ENCODE measurements around the gene EHD1.

Gene EHD1

GRCh38 chr11:64898541-64898940 is 20.1 kb upstream of the EHD1 start:
- Mint-ChIP-seq H3K36me3 (peaks cover 57% of the 10 kb centered on the region), H3K4me1 (peaks cover 15% of the 10 kb centered on the region), H3K27ac (peak overlapping the region; percentile 40), H3K4me3 (no peak overlapping the region), H3K9me3 (no peaks in the 10 kb centered on the region)
- no peak for DNase-seq (ENCODE audit: low spot score in 2 of 2)
- no peak for ATAC-seq

DNA sequence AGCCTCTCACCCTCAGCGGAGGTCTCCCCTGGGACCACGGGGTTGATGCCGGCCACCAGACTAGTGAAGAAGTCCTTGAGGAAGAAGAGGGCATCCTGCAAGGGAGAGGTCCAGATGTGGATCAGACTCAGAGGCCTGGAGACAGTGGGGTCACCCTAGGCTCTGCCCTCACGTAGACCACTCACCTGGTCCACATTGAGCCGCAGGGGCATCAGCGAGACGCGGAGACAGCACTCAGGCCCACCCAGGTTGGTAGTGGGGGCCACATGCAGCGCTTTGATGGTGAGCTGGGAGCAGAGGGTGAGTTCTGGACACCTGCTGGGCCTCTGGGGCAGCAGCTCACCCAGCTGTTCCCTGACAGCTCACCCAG is 19.6 kb upstream of the EHD1 start:
- H3K36me3 Mint-ChIP-seq: peaks cover 57% of the 10 kb centered on the region
- H3K4me1 Mint-ChIP-seq: peaks cover 15% of the 10 kb centered on the region
- no peak for ATAC-seq
- no peak for DNase-seq (ENCODE audit: low spot score in 2 of 2)
- no peaks in the 10 kb centered on the region for H3K9me3 Mint-ChIP-seq
- H3K27ac Mint-ChIP-seq: peak overlapping the region; percentile 40
- no peak overlapping the region for H3K4me3 Mint-ChIP-seq

DNA sequence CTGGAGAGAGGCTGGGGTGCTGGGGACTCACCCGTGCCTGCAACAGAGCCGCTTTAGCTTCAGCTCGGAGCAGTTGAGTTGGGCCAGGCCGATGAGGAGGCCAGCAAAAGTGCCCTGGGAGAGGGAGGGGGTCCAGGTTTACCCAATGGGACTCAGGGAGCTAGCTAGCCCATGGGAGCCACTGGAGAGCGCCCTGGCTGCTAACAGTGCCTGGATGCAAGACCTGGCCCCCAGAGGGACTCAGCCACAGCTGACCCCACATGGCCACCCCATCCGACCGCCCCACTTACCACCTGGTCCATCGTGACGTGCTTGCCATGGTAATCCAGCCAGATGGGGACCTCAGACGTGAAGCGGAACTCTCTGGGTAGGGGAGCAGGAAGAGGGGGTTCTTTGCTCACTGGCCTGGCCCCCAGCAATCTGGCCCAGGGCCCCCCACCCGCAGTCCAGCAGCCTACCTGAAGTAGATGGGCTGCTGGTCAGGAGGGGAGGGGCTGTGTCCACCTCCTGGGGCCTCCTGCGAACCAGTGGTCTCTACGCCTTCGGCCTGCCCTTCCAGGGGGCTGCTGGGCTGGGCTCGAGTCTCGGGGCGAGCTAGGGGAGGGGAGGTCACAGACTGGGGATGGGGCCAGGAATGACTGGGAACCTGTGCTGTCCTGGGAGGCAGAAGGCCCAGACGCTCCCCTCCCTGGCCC is 19.1 kb upstream of the EHD1 start:
- H3K9me3 Mint-ChIP-seq: no peaks in the 10 kb centered on the region
- H3K27ac Mint-ChIP-seq: peak overlapping the region; percentile 45
- H3K36me3 Mint-ChIP-seq: peaks cover 57% of the 10 kb centered on the region
- H3K4me1 Mint-ChIP-seq: peaks cover 15% of the 10 kb centered on the region
- DNase-seq (ENCODE audit: low spot score in 2 of 2) (no peak), ATAC-seq (no peak)
- no peak overlapping the region for H3K4me3 Mint-ChIP-seq

DNA sequence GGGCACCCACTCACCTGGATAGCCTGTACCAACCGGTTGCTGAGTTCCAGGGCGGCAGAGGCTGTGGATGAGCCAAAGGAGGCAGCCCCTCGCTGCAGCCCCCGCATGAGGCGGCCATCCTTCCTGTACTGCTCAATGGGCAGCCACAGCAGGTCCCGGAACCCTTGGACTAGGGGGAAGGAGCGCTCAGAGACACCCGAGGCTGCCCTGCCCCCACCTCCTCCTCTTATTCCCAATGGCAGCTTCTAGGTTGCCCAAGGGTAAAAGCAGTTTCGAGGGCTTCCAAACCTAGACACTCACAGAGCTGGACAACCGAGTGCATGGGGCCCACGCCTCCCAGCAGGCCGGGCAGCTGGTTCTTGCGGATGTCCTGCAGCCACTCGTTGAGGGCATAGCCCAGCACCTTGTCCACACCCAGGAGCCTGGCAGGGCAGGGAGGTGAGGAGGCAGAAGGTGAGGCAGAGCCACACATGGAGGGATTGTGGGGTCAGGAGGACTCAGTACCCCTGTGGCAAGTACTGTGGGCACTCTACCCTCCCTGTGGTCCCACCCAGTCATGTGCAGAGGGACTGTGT is 18.1 kb upstream of the EHD1 start:
- no peak for ATAC-seq
- Mint-ChIP-seq H3K4me3 (no peak overlapping the region), H3K9me3 (no peaks in the 10 kb centered on the region), H3K36me3 (peaks cover 55% of the 10 kb centered on the region), H3K4me1 (peaks cover 10% of the 10 kb centered on the region), H3K27ac (peak overlapping the region; percentile 45)
- DNase-seq (ENCODE audit: low spot score in 2 of 2): no peak

- peaks cover 1% of the 10 kb centered on the region for H3K4me1 Mint-ChIP-seq
- H3K36me3 Mint-ChIP-seq: peaks cover 40% of the 10 kb centered on the region
- H3K9me3 Mint-ChIP-seq: no peaks in the 10 kb centered on the region
- H3K27ac Mint-ChIP-seq: no peak overlapping the region
- no peak overlapping the region for H3K4me3 Mint-ChIP-seq
- DNase-seq (ENCODE audit: low spot score in 2 of 2) (no peak), ATAC-seq (no peak)
These were observed 16.5 kb upstream of the EHD1 start for GRCh38 chr11:64894812-64895452.

GRCh38 chr11:64894070-64894811 is 15.8 kb upstream of the EHD1 start:
- Mint-ChIP-seq H3K4me3 (no peak overlapping the region), H3K36me3 (peaks cover 33% of the 10 kb centered on the region), H3K4me1 (no peaks in the 10 kb centered on the region), H3K27ac (no peak overlapping the region), H3K9me3 (no peaks in the 10 kb centered on the region)
- DNase-seq (ENCODE audit: low spot score in 2 of 2) (peak; percentile 95 to 96), ATAC-seq (peak; percentile 93)

- Mint-ChIP-seq H3K4me1 (peaks cover 2% of the 10 kb centered on the region), H3K9me3 (no peaks in the 10 kb centered on the region), H3K27ac (no peak overlapping the region), H3K4me3 (no peak overlapping the region), H3K36me3 (peaks cover 30% of the 10 kb centered on the region)
- no peak for DNase-seq (ENCODE audit: low spot score in 2 of 2)
- ATAC-seq: no peak
These were observed 15.0 kb upstream of the EHD1 start for GRCh38 chr11:64893194-64894069.

DNA sequence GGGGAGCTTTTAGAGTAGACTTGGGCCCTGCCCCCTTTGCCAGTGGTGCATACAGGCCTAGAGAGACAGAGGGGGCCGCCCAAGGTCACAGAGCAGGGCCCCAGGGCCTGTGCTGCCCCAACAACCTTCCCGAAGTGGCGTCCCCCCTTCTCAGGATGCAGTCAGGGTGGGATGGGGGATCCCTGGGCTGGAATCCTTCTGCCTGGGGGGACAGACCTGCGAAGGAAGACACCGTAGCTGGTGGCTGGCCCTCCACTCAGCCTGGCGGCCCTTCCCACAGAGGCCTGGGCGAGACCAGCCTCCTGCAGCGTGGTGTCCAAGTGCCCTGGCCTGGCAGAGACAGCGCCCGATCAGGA is 14.4 kb upstream of the EHD1 start:
- peaks cover 8% of the 10 kb centered on the region for H3K4me1 Mint-ChIP-seq
- no peak overlapping the region for H3K27ac Mint-ChIP-seq
- no peak overlapping the region for H3K4me3 Mint-ChIP-seq
- ATAC-seq: no peak
- H3K36me3 Mint-ChIP-seq: peaks cover 26% of the 10 kb centered on the region
- DNase-seq (ENCODE audit: low spot score in 2 of 2): no peak
- H3K9me3 Mint-ChIP-seq: no peaks in the 10 kb centered on the region

- peak overlapping the region; percentile 73 for H3K27ac Mint-ChIP-seq
- no peaks in the 10 kb centered on the region for H3K9me3 Mint-ChIP-seq
- H3K4me1 Mint-ChIP-seq: peaks cover 12% of the 10 kb centered on the region
- peaks cover 26% of the 10 kb centered on the region for H3K36me3 Mint-ChIP-seq
- ATAC-seq (no peak), DNase-seq (ENCODE audit: low spot score in 2 of 2) (no peak)
- no peak overlapping the region for H3K4me3 Mint-ChIP-seq
These were observed 14.0 kb upstream of the EHD1 start for GRCh38 chr11:64892411-64892831.

DNA sequence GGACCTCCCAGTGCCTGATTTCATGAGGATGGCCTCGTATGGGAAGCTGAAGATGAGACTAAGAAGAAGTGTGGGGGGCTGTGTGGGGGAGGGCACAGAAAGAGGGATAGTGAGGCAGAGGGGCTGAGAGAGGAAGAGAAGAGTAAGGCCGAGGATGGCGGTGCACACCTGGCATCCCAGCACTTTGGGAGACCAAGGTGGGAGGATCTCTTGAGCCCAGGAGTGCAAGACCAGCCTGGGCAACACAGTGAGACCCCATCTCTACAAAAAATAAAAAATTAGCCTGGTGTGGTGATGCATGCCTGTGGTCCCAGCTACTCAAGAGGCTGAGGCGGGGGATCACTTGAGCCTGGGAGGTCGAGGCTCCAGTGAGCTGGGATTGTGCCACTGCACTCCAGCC is 13.5 kb upstream of the EHD1 start:
- ATAC-seq (no peak), DNase-seq (ENCODE audit: low spot score in 2 of 2) (no peak)
- peaks cover 22% of the 10 kb centered on the region for H3K36me3 Mint-ChIP-seq
- H3K9me3 Mint-ChIP-seq: no peaks in the 10 kb centered on the region
- H3K4me1 Mint-ChIP-seq: peaks cover 15% of the 10 kb centered on the region
- H3K27ac Mint-ChIP-seq: peak overlapping the region; percentile 73
- no peak overlapping the region for H3K4me3 Mint-ChIP-seq

- no peaks in the 10 kb centered on the region for H3K9me3 Mint-ChIP-seq
- H3K27ac Mint-ChIP-seq: peak overlapping the region; percentile 73
- H3K4me3 Mint-ChIP-seq: no peak overlapping the region
- DNase-seq (ENCODE audit: low spot score in 2 of 2) (no peak), ATAC-seq (no peak)
- peaks cover 15% of the 10 kb centered on the region for H3K4me1 Mint-ChIP-seq
- H3K36me3 Mint-ChIP-seq: peaks cover 21% of the 10 kb centered on the region
These were observed 12.9 kb upstream of the EHD1 start for GRCh38 chr11:64891215-64891848.

GRCh38 chr11:64890522-64890939 is 12.1 kb upstream of the EHD1 start:
- Mint-ChIP-seq H3K27ac (no peak overlapping the region), H3K9me3 (no peaks in the 10 kb centered on the region), H3K36me3 (peaks cover 15% of the 10 kb centered on the region), H3K4me1 (peaks cover 23% of the 10 kb centered on the region), H3K4me3 (no peak overlapping the region)
- ATAC-seq: no peak
- DNase-seq (ENCODE audit: low spot score in 2 of 2): no peak

DNA sequence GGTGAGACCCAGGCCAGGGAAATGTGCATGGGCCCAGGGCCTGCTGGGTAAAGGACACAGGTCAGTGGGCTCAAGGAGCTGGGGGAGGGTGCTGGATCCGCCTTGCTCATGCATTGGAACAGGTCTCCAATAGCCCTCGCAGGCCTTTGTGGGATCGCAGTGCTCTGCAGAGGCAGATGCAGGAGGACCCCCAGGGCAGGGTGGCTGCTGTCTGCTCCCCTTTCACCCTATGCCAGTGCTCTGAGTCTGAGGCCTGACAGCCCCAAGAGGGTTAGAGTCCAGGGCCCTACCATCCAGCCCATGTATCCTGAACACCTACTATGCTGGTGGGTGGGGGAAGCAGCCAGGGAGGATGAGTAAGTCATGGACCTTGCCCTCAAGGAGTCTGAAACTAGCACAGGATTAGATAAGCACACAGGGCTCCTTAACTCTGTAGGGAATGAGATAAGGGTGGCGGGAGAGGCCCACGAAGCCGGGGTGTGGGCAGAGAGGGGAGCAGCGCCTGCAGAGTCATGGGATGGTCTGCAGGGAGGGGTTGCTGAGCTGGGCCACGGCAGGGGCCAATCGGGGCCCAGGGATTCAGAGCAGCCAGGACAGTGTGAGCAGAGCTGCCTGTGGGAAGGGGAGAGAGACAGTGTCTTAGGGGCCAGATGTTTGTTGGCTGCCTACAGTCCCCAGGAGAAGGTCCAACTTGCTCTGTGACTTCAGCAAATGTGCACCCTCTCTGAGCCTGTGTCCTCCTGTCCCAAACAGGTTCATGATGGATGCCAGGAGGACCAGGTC is 10.5 kb upstream of the EHD1 start:
- H3K27ac Mint-ChIP-seq: no peak overlapping the region
- no peak for ATAC-seq
- peaks cover 37% of the 10 kb centered on the region for H3K4me1 Mint-ChIP-seq
- H3K9me3 Mint-ChIP-seq: no peaks in the 10 kb centered on the region
- H3K4me3 Mint-ChIP-seq: no peak overlapping the region
- no peak for DNase-seq (ENCODE audit: low spot score in 2 of 2)
- H3K36me3 Mint-ChIP-seq: peaks cover 6% of the 10 kb centered on the region

GRCh38 chr11:64888406-64888728 is 9.9 kb upstream of the EHD1 start:
- H3K4me1 Mint-ChIP-seq: peaks cover 40% of the 10 kb centered on the region
- H3K27ac Mint-ChIP-seq: peak overlapping the region; percentile 65
- no peak for DNase-seq (ENCODE audit: low spot score in 2 of 2)
- peak overlapping the region; percentile 74 for H3K4me3 Mint-ChIP-seq
- peaks cover 6% of the 10 kb centered on the region for H3K36me3 Mint-ChIP-seq
- no peak for ATAC-seq
- H3K9me3 Mint-ChIP-seq: no peaks in the 10 kb centered on the region
